Duodenal mucosa (tissue), 2 donors: ENCODE data around the gene XRCC2.
"Not testable (repeated sequence)": the region's sequence is repeated elsewhere in the genome, so short reads cannot be mapped to it uniquely, and the experiment has no call there.

Source experiments
- H3K27ac ChIP-seq: one replicate; pipeline ENCODE4 v1.7.0; 2013; ENCODE audit warnings: low read depth, low read length
- H3K27me3 ChIP-seq, 2 donors: one replicate each; pipeline ENCODE4 v1.7.0; 2013; ENCODE audit warnings: low read length in 2 of 2, control low read depth in 1 of 2; ENCODE audit not compliant: insufficient read depth in 2 of 2, control insufficient read depth in 1 of 2
- H3K36me3 ChIP-seq, 2 donors: one replicate each; pipeline ENCODE4 v1.7.0; 2013; ENCODE audit warnings: low read length in 2 of 2, control low read depth in 1 of 2; ENCODE audit not compliant: insufficient read depth in 2 of 2, control insufficient read depth in 1 of 2
- H3K4me1 ChIP-seq, 2 donors: one replicate each; pipeline ENCODE4 v1.7.0; 2013; ENCODE audit warnings: low read length in 2 of 2, control low read depth in 1 of 2; ENCODE audit not compliant: insufficient read depth in 2 of 2, control insufficient read depth in 1 of 2
- H3K4me3 ChIP-seq, 2 donors: one replicate each; pipeline ENCODE4 v1.7.0; 2013; ENCODE audit warnings: low read length in 2 of 2, low read depth in 1 of 2
- H3K9ac ChIP-seq, 2 donors: one replicate each; pipeline ENCODE4 v1.7.0; 2013; ENCODE audit warnings: low read length in 2 of 2, low read depth in 1 of 2
- H3K9me3 ChIP-seq, 2 donors: one replicate each; pipeline ENCODE4 v1.7.0; 2013; ENCODE audit warnings: low read length in 2 of 2, control low read depth in 1 of 2; ENCODE audit not compliant: control insufficient read depth in 1 of 2

The XRCC2 gene

DNA sequence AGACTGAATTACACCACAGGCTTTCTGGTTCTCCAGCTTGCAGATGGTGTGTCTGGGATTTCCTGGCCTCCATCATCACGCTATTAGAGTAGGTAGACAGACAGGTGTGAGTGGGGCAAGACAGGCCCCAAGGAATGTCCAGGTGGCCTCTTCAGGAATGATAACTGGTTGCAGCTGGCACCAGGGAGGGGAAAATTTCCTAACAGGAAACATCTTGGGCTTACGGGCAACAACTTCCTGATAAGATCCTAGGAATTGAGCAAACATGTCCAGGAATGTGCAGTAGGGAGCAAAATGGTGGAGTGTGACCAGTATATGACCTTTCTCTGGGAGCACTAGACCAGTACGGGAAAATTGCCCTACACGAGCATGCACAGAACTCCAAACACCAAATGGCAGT, 11.3 kb downstream of the XRCC2 start:
- Histone ChIP-seq H3K36me3 (no peaks in the 10 kb centered on the region), H3K9ac (no peak overlapping the region), H3K27ac (no peak overlapping the region), H3K27me3 (no peaks in the 10 kb centered on the region), H3K9me3 (no peaks in the 10 kb centered on the region), H3K4me3 (no peak overlapping the region), H3K4me1 (no peaks in the 10 kb centered on the region)

DNA sequence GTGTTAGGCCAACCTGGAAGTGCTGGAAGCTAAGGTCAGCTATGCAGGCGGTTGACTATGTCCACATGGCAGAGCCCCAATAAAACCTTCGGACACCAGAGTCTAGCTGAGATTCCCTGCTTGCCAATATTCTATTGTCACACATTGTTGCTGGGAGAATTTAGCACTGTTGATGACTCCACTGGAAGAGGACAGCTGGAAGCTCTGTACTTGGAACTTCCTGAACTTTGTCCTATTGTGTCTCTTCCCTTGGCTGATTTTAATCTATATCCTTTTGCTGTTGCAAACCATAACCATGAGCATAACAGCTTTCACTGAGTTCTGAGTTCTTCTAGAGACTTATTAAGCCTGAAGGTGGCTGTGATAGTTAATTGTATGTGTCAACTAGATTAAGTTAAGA, 12.0 kb downstream of the XRCC2 start:
- Histone ChIP-seq H3K9ac (no peak overlapping the region), H3K4me1 (no peaks in the 10 kb centered on the region), H3K27me3 (no peaks in the 10 kb centered on the region), H3K9me3 (no peaks in the 10 kb centered on the region), H3K4me3 (no peak overlapping the region), H3K36me3 (no peaks in the 10 kb centered on the region), H3K27ac (no peak overlapping the region)

DNA sequence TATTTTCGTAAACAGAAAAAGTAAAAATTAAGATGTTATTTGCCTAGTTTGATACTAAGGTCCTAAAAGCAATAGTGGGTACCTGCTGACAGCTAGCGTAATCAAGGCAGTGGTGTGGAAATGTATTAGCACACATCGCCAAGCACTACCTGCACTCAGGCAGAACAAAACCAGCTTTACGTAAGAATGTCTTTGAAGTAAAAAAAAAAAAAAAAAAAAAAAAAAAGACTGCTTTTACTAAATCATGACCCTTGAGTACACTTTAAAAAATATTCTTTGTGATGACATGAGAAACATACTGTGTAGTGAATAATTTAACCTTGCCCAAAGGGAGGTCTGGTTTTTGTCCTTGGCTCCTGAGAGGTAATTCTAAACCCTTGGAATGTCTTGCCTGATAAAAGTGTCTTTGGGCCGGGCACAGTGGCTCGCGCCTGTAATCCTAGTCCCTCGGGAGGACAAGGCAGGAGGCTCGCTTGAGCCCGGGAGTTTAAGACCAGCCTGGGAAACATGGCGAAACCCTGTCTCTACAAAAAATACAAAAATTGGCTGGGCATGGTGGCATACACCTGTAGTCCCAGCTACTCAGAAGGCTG, 12.7 kb downstream of the XRCC2 start:
- H3K27me3 ChIP-seq = no peaks in the 10 kb centered on the region
- no peaks in the 10 kb centered on the region for H3K9me3 ChIP-seq
- no peak overlapping the region for H3K4me3 ChIP-seq
- H3K36me3 ChIP-seq = no peaks in the 10 kb centered on the region
- H3K9ac ChIP-seq = no peak overlapping the region
- H3K4me1 ChIP-seq = no peaks in the 10 kb centered on the region
- no peak overlapping the region for H3K27ac ChIP-seq

DNA sequence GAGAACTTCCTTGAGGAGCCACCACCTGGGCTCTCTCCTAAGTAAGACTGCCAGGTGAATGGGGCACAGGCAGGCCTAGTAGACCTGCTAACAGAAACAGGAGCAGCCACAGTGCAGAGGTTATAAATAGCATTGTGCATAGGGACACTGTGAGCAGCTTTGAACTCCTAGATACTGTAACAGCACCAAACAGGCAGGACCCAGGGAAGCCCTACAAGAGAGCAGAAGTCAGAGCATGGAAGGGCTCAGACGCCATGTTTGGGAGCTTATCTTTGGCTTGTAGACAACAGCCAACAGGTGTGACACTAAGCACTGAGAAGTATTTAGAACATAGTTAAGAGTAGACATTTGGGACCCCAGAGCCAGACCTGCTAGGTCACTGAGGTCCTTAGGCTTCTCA, 14.5 kb downstream of the XRCC2 start:
- no peaks in the 10 kb centered on the region for H3K36me3 ChIP-seq
- H3K4me1 ChIP-seq = no peaks in the 10 kb centered on the region
- no peaks in the 10 kb centered on the region for H3K27me3 ChIP-seq
- no peak overlapping the region for H3K9ac ChIP-seq
- no peak overlapping the region for H3K27ac ChIP-seq
- H3K4me3 ChIP-seq = no peak overlapping the region
- no peaks in the 10 kb centered on the region for H3K9me3 ChIP-seq

DNA sequence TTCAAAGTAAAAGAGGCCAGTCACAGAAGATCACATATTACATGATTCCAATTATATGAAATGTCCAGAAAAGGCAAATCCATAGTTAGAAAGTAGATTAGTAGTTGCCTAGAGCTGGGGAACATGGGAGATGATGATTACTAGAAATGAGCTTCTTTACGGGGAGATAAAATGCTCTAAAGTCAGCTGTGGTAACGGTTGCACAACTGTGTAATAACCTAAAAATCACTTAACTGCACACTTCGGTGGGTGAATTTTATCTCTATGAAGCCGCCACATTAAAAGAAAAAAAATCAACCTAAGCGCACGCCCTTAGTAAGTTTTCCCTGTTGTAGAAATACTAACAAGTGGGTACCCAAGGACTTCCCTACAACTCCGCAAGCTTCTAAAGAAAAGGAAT, 15.9 kb downstream of the XRCC2 start:
- no peak overlapping the region for H3K9ac ChIP-seq
- no peaks in the 10 kb centered on the region for H3K9me3 ChIP-seq
- no peaks in the 10 kb centered on the region for H3K4me1 ChIP-seq
- no peaks in the 10 kb centered on the region for H3K27me3 ChIP-seq
- no peak overlapping the region for H3K4me3 ChIP-seq
- H3K27ac ChIP-seq = no peak overlapping the region
- no peaks in the 10 kb centered on the region for H3K36me3 ChIP-seq

DNA sequence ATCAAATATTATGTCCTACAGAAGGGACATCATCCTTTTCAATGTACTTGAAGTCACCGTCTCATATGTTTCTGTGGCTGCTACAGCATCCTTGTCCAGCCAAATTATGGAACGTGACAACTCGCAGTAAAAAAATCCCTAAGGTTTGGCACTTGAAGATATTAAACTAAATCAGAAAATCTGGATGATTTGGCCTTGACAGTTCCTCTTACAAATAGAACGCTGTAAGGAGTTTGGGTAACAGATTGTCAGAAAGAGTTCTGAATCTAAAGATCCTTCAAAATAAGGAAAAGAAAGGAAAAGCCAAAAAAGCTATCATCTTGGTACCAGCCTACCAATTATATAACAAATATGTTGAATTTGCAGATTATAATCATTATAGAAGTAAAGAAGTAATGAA, 21.0 kb downstream of the XRCC2 start:
- Histone ChIP-seq H3K9me3 (no peaks in the 10 kb centered on the region), H3K27me3 (no peaks in the 10 kb centered on the region), H3K36me3 (peaks cover 0 to 2% of the 10 kb centered on the region in 2 donors), H3K27ac (no peak overlapping the region), H3K4me1 (no peaks in the 10 kb centered on the region), H3K4me3 (no peak overlapping the region), H3K9ac (no peak overlapping the region)

DNA sequence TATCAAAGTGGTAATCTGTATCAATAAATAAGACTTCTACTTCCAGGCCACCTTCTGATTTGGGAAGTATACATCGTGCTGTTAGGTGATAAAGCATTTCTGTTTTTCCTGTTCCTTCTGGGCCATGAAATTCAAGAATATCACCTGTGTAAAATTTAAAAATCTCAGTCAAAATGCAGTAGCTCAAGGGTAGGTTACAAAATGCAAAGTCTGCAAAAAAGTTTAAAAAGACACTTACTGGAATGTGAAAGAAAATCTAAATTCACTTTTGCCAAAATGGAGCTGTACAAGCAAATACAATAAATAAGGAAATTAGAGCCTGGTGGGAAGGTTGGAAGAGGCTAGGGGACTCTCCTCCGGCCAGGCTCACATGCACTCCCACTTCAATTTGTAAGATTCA, 26.7 kb downstream of the XRCC2 start:
- Histone ChIP-seq H3K27ac (no peak overlapping the region), H3K9me3 (no peaks in the 10 kb centered on the region), H3K9ac (no peak overlapping the region), H3K36me3 (peaks cover 0 to 2% of the 10 kb centered on the region in 2 donors), H3K4me1 (no peaks in the 10 kb centered on the region), H3K27me3 (no peaks in the 10 kb centered on the region), H3K4me3 (no peak overlapping the region)

DNA sequence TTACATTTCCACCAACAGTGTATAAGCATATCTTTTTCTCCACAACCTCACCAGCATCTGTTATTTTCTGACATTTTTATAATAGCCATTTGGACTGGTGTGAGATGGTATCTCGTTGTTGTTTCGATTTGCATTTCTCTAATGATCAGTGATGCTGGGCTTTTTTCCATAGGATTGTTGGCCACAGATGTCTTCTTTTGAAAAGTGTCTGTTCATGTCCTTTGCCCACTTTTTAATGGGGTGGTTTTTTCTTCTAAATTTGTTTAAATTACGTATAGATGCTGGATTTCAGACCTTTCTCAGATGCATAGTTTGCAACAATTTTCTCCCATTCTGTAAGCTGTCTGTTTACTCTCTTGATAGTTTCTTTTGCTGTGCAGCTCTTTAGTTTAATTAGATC, 28.9 kb downstream of the XRCC2 start:
- Histone ChIP-seq H3K4me1 (no peaks in the 10 kb centered on the region), H3K27me3 (no peaks in the 10 kb centered on the region), H3K36me3 (no peaks in the 10 kb centered on the region), H3K9ac (no peak overlapping the region), H3K27ac (no peak overlapping the region), H3K9me3 (no peaks in the 10 kb centered on the region), H3K4me3 (no peak overlapping the region)

DNA sequence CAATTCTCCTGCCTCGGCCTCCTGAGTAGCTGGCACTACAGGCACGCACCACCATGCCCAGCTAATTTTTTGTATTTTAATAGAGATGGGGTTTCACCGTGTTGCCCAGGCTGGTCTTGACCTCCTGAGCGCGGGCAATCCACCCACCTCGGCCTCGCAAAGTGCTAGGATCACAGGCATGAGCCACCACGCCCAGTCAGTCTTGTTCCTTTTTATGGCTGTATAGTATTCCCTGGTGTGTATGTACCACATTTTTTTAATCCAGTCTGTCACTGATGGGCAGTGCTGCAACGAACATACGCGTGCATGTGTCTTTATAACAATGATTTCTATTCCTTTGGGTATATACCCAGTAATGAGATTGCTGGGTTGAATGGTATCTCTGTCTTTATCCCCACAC, 29.4 kb downstream of the XRCC2 start:
- H3K9me3 ChIP-seq, H3K36me3 ChIP-seq, H3K4me3 ChIP-seq, H3K27ac ChIP-seq, H3K4me1 ChIP-seq, H3K9ac ChIP-seq, H3K27me3 ChIP-seq: not testable (repeated sequence)

DNA sequence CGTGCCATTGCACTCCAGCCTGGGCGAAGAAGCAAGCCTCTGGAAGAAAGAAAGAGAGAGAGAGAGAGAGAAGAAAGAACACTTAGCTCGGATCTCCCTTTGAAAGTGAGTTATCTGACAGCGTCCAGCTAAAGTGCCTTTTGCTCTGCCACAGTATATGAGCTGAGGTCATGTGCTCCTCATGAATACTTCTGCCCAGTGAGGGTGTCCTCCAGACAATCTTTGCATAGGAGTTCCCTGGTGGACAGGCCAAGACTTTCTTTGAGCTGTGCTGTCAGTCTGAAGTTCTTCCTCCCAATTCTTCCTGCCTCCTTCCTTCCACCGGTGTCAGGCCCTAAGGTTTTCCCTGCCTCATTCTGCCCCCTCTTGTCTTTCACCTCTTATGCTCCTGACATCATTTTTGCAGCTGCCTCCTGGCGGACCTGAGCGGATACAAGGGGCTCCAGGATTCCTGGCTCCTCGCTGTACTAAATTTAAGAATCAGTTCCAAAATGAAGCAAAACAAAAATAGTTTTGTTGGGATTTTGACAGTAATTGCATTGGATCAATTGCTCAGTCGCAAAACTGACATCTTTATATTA, 31.9 kb downstream of the XRCC2 start:
- no peaks in the 10 kb centered on the region for H3K9me3 ChIP-seq

DNA sequence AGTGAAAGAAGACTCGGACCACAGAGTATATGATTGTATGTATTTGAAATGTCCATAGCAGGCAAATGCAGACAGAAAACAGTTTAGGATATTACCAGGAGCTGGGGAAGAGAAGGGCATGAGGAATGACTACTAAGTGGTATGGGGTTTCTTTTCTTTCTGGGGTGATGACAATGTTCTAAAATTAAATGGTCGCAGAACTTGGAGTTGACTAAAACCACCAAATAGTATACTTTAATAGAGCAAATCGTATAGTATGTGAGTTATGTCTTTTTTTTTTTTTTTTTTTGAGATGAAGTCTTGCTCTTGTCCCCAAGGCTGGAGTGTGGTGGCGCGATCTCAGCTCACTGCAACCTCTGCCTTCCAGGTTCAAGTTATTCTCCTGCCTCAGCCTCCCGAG, 34.6 kb downstream of the XRCC2 start:
- no peak overlapping the region for H3K4me3 ChIP-seq
- H3K9ac ChIP-seq = no peak overlapping the region
- H3K36me3 ChIP-seq = no peaks in the 10 kb centered on the region
- no peak overlapping the region for H3K27ac ChIP-seq
- H3K27me3 ChIP-seq = no peaks in the 10 kb centered on the region
- H3K9me3 ChIP-seq = no peaks in the 10 kb centered on the region
- no peaks in the 10 kb centered on the region for H3K4me1 ChIP-seq

More for the DNA sequence above, 31.9 kb downstream of the XRCC2 start:
- H3K36me3 ChIP-seq = no peaks in the 10 kb centered on the region
- H3K27me3 ChIP-seq = no peaks in the 10 kb centered on the region
- H3K4me3 ChIP-seq = no peak overlapping the region
- H3K9ac ChIP-seq = no peak overlapping the region
- no peaks in the 10 kb centered on the region for H3K4me1 ChIP-seq
- H3K27ac ChIP-seq = no peak overlapping the region
